VCaP (cell line): ENCODE data around the gene FRMPD1.

Experiments
- H3K27ac ChIP-seq: fragments of 450-650 bp; 2 replicates; pipeline ENCODE4 v1.5.1; 2017
- CTCF ChIP-seq: fragments of 450-650 bp; conservative IDR thresholded peaks from 2 replicates; pipeline ENCODE4 v1.5.1; 2017; ENCODE audit warnings: mild to moderate bottlenecking, moderate library complexity

FRMPD1 gene

GRCh38 chr9:37663926-37664325, 13.2 kb downstream of the FRMPD1 start:
- TF ChIP-seq CTCF, result no peak
- no peak overlapping the region for H3K27ac ChIP-seq

GRCh38 chr9:37667706-37668105, 17.0 kb downstream of the FRMPD1 start:
- H3K27ac ChIP-seq, result no peak overlapping the region
- TF ChIP-seq CTCF, result no peak

- no peak for TF ChIP-seq CTCF
- H3K27ac ChIP-seq, result no peak overlapping the region
Measured at GRCh38 chr9:37668116-37668601, 17.4 kb downstream of the FRMPD1 start.

- TF ChIP-seq CTCF, result no peak
- H3K27ac ChIP-seq, result no peak overlapping the region
Measured at GRCh38 chr9:37669232-37669631, 18.5 kb downstream of the FRMPD1 start.

GRCh38 chr9:37675661-37676060, 24.9 kb downstream of the FRMPD1 start:
- TF ChIP-seq CTCF, result no peak
- H3K27ac ChIP-seq, result no peak overlapping the region

GRCh38 chr9:37676411-37676830, 25.7 kb downstream of the FRMPD1 start:
- H3K27ac ChIP-seq, result no peak overlapping the region
- no peak for TF ChIP-seq CTCF

GRCh38 chr9:37677435-37677834, 26.7 kb downstream of the FRMPD1 start:
- no peak overlapping the region for H3K27ac ChIP-seq
- TF ChIP-seq CTCF, result no peak
